HFF-Myc (cell line): Measurements from ENCODE around the gene CCN6.

ENCODE experiments used
- DNase-seq: peaks from one replicate; pipeline ENCODE4 v3.0.0-alpha.2; 2011; ENCODE audit warnings: low read depth; ENCODE audit errors: extremely low read depth
- H3K4me3 ChIP-seq: replicated peaks from 2 replicates; pipeline ENCODE4 v1.5.1; 2011; ENCODE audit warnings: low read depth, mild to moderate bottlenecking, control low read depth, low read length
- CTCF ChIP-seq: IDR thresholded peaks from 2 replicates; pipeline ENCODE4 v1.5.1; 2012; ENCODE audit warnings: mild to moderate bottlenecking, low read depth, low read length, control low read depth; ENCODE audit errors: missing control alignments

The CCN6 gene

GRCh38 chr6:112013051-112013450, 40.9 kb upstream of the CCN6 start:
- TF ChIP-seq CTCF, result no peak
- H3K4me3 ChIP-seq, result no peak overlapping the region
- DNase-seq, result no peak

- no peak for TF ChIP-seq CTCF
- H3K4me3 ChIP-seq, result no peak overlapping the region
- DNase-seq, result peak; percentile 36
These were observed 39.4 kb upstream of the CCN6 start for GRCh38 chr6:112014483-112014882.

- DNase-seq, result no peak
- TF ChIP-seq CTCF, result no peak
- H3K4me3 ChIP-seq, result no peak overlapping the region
These were observed 38.2 kb upstream of the CCN6 start for GRCh38 chr6:112015725-112016124.

- no peak for DNase-seq
- TF ChIP-seq CTCF, result no peak
- no peak overlapping the region for H3K4me3 ChIP-seq
These were observed 37.6 kb upstream of the CCN6 start for GRCh38 chr6:112016320-112016719.

- no peak overlapping the region for H3K4me3 ChIP-seq
- no peak for TF ChIP-seq CTCF
- no peak for DNase-seq
These were observed 36.7 kb upstream of the CCN6 start for GRCh38 chr6:112017169-112017568.

GRCh38 chr6:112017760-112018537, 36.0 kb upstream of the CCN6 start:
- no peak overlapping the region for H3K4me3 ChIP-seq
- no peak for DNase-seq
- TF ChIP-seq CTCF, result no peak
